Natural killer cell treated with Interleukin-12 subunit alpha and Interleukin-12 subunit beta and Interleukin-15 and Interleukin-18, amount 100 ng/mL, for 72 hours (primary cell): ENCODE measurements around the gene PCDH17. TPM values are rescaled to one million over a fixed set of nuclear protein-coding genes. Genes with fewer than 3 reads are reported as not detected.

Experiments used
- ATAC-seq, 2 donors: fragments of 150-1000 bp; cut with Tn5 transposase in 1 of 2; sonication (Bioruptor Pico), chemical (Tn5 transposase) in 1 of 2; 2 replicates each; pipeline ENCODE4 v1.10.0; 2021
- DNase-seq: peaks from one replicate; pipeline ENCODE4 v3.0.0; 2022; ENCODE audit warnings: low spot score
- H3K27ac Mint-ChIP-seq, 2 donors: 1 replicate in 1 of 2; 2 replicates in 1 of 2; pipeline ENCODE4 v1.8.0; 2022; ENCODE audit warnings: mixed read lengths in 2 of 2, mild to moderate bottlenecking in 1 of 2, moderate library complexity in 1 of 2
- H3K27me3 Mint-ChIP-seq, 2 donors: 1 replicate in 1 of 2; 2 replicates in 1 of 2; pipeline ENCODE4 v1.8.0; 2022; ENCODE audit warnings: mixed read lengths in 2 of 2
- H3K36me3 Mint-ChIP-seq: one replicate; pipeline ENCODE4 v1.8.0; 2022; ENCODE audit warnings: mixed read lengths
- H3K4me1 Mint-ChIP-seq, 2 donors: 1 replicate in 1 of 2; 2 replicates in 1 of 2; pipeline ENCODE4 v1.8.0; 2022; ENCODE audit warnings: low read depth in 2 of 2, mixed read lengths in 2 of 2, mild to moderate bottlenecking in 1 of 2
- H3K4me3 Mint-ChIP-seq: one replicate; pipeline ENCODE4 v1.8.0; 2022; ENCODE audit warnings: mixed read lengths
- H3K9me3 Mint-ChIP-seq: 2 replicates; pipeline ENCODE4 v1.8.0; 2022; ENCODE audit warnings: mixed read lengths
- total RNA-seq, 2 donors: library from RNA; stranded (reverse); gene quantifications; one replicate each; pipeline ENCODE4 v1.2.3, GENCODE V29; 2022

PCDH17 gene
- not detected for total RNA-seq

GRCh38 chr13:57631596-57632275, at the start of gene PCDH17:
Gene PCDH17, plus strand, starts transcription at chr13:57631744. Its CDS starts 803 bp downstream, at chr13:57632547.
- no peaks in the 10 kb centered on the region for H3K9me3 Mint-ChIP-seq
- peaks cover 37 to 38% of the 10 kb centered on the region in 2 donors for H3K27me3 Mint-ChIP-seq
- ATAC-seq, result no peak
- peaks cover 10% of the 10 kb centered on the region for H3K36me3 Mint-ChIP-seq
- peak within 1 kb of the TSS; percentile 37 for H3K4me3 Mint-ChIP-seq
- peaks cover 0 to 4% of the 10 kb centered on the region in 2 donors for H3K4me1 Mint-ChIP-seq
- no peak for DNase-seq
- H3K27ac Mint-ChIP-seq, result no peak within 1 kb of the TSS

- Mint-ChIP-seq H3K36me3 (no peaks in the 10 kb centered on the region), H3K27me3 (no peaks in the 10 kb centered on the region), H3K4me3 (no peak overlapping the region), H3K27ac (no peak overlapping the region), H3K9me3 (peaks cover 34% of the 10 kb centered on the region), H3K4me1 (no peaks in the 10 kb centered on the region)
- DNase-seq (no peak), ATAC-seq (no peak)
Observed at GRCh38 chr13:57582032-57582431, 49.5 kb upstream of the PCDH17 start.

GRCh38 chr13:57583529-57583928, 48.0 kb upstream of the PCDH17 start:
- Mint-ChIP-seq H3K36me3 (no peaks in the 10 kb centered on the region), H3K27me3 (no peaks in the 10 kb centered on the region), H3K4me3 (no peak overlapping the region), H3K4me1 (no peaks in the 10 kb centered on the region), H3K9me3 (peaks cover 23% of the 10 kb centered on the region), H3K27ac (no peak overlapping the region)
- no peak for DNase-seq
- ATAC-seq, result no peak

GRCh38 chr13:57588639-57589038, 42.9 kb upstream of the PCDH17 start:
- no peaks in the 10 kb centered on the region for H3K27me3 Mint-ChIP-seq
- H3K36me3 Mint-ChIP-seq, result no peaks in the 10 kb centered on the region
- ATAC-seq (no peak), DNase-seq (no peak)
- H3K4me1 Mint-ChIP-seq, result no peaks in the 10 kb centered on the region
- H3K4me3 Mint-ChIP-seq, result no peak overlapping the region
- no peak overlapping the region for H3K27ac Mint-ChIP-seq
- H3K9me3 Mint-ChIP-seq, result peaks cover 8% of the 10 kb centered on the region

- no peaks in the 10 kb centered on the region for H3K27me3 Mint-ChIP-seq
- peaks cover 7% of the 10 kb centered on the region for H3K36me3 Mint-ChIP-seq
- no peaks in the 10 kb centered on the region for H3K4me1 Mint-ChIP-seq
- no peak overlapping the region for H3K27ac Mint-ChIP-seq
- H3K4me3 Mint-ChIP-seq, result no peak overlapping the region
- peaks cover 13% of the 10 kb centered on the region for H3K9me3 Mint-ChIP-seq
- no peak for ATAC-seq
- DNase-seq, result no peak
Observed at GRCh38 chr13:57595775-57596174, 35.8 kb upstream of the PCDH17 start.

- DNase-seq, result no peak
- no peak for ATAC-seq
- Mint-ChIP-seq H3K27me3 (no peaks in the 10 kb centered on the region), H3K4me3 (no peak overlapping the region), H3K4me1 (no peaks in the 10 kb centered on the region), H3K36me3 (peaks cover 7% of the 10 kb centered on the region), H3K9me3 (peaks cover 6% of the 10 kb centered on the region), H3K27ac (no peak overlapping the region)
Observed at GRCh38 chr13:57601536-57601935, 30.0 kb upstream of the PCDH17 start.

GRCh38 chr13:57604442-57604841, 27.1 kb upstream of the PCDH17 start:
- Mint-ChIP-seq H3K4me3 (no peak overlapping the region), H3K9me3 (no peaks in the 10 kb centered on the region), H3K4me1 (no peaks in the 10 kb centered on the region), H3K27ac (no peak overlapping the region), H3K27me3 (no peaks in the 10 kb centered on the region), H3K36me3 (no peaks in the 10 kb centered on the region)
- no peak for ATAC-seq
- no peak for DNase-seq

GRCh38 chr13:57611969-57612368, 19.6 kb upstream of the PCDH17 start:
- H3K9me3 Mint-ChIP-seq, result no peaks in the 10 kb centered on the region
- H3K4me1 Mint-ChIP-seq, result no peaks in the 10 kb centered on the region
- DNase-seq, result no peak
- no peak for ATAC-seq
- no peaks in the 10 kb centered on the region for H3K36me3 Mint-ChIP-seq
- no peaks in the 10 kb centered on the region for H3K27me3 Mint-ChIP-seq
- no peak overlapping the region for H3K27ac Mint-ChIP-seq
- no peak overlapping the region for H3K4me3 Mint-ChIP-seq

- H3K4me1 Mint-ChIP-seq, result no peaks in the 10 kb centered on the region
- no peak overlapping the region for H3K27ac Mint-ChIP-seq
- no peaks in the 10 kb centered on the region for H3K27me3 Mint-ChIP-seq
- no peaks in the 10 kb centered on the region for H3K36me3 Mint-ChIP-seq
- DNase-seq (no peak), ATAC-seq (no peak)
- H3K9me3 Mint-ChIP-seq, result peaks cover 2% of the 10 kb centered on the region
- H3K4me3 Mint-ChIP-seq, result no peak overlapping the region
Observed at GRCh38 chr13:57612568-57612967, 19.0 kb upstream of the PCDH17 start.

GRCh38 chr13:57624565-57625435, 6.7 kb upstream of the PCDH17 start:
- Mint-ChIP-seq H3K27ac (no peak overlapping the region), H3K9me3 (no peaks in the 10 kb centered on the region), H3K4me1 (peaks cover 0 to 4% of the 10 kb centered on the region in 2 donors), H3K27me3 (peaks cover 13 to 19% of the 10 kb centered on the region in 2 donors), H3K36me3 (peaks cover 10% of the 10 kb centered on the region), H3K4me3 (no peak overlapping the region)
- ATAC-seq (no peak), DNase-seq (no peak)

- H3K27ac Mint-ChIP-seq, result no peak overlapping the region
- H3K4me3 Mint-ChIP-seq, result no peak overlapping the region
- H3K4me1 Mint-ChIP-seq, result peaks cover 0 to 4% of the 10 kb centered on the region in 2 donors
- peaks cover 32 to 38% of the 10 kb centered on the region in 2 donors for H3K27me3 Mint-ChIP-seq
- H3K9me3 Mint-ChIP-seq, result no peaks in the 10 kb centered on the region
- ATAC-seq (no peak), DNase-seq (no peak)
- H3K36me3 Mint-ChIP-seq, result peaks cover 10% of the 10 kb centered on the region
Observed at GRCh38 chr13:57627663-57628062, 3.9 kb upstream of the PCDH17 start.

GRCh38 chr13:57629391-57629804, 2.1 kb upstream of the PCDH17 start:
- no peak overlapping the region for H3K27ac Mint-ChIP-seq
- no peak for ATAC-seq
- H3K4me3 Mint-ChIP-seq, result no peak overlapping the region
- H3K27me3 Mint-ChIP-seq, result peaks cover 35 to 38% of the 10 kb centered on the region in 2 donors
- H3K36me3 Mint-ChIP-seq, result peaks cover 10% of the 10 kb centered on the region
- no peak for DNase-seq
- no peaks in the 10 kb centered on the region for H3K9me3 Mint-ChIP-seq
- H3K4me1 Mint-ChIP-seq, result peaks cover 0 to 4% of the 10 kb centered on the region in 2 donors

- peaks cover 37 to 38% of the 10 kb centered on the region in 2 donors for H3K27me3 Mint-ChIP-seq
- ATAC-seq, result peak in 1 of 2 donors; percentile 64
- peaks cover 10% of the 10 kb centered on the region for H3K36me3 Mint-ChIP-seq
- peak; percentile 61 for DNase-seq
- H3K27ac Mint-ChIP-seq, result no peak overlapping the region
- H3K9me3 Mint-ChIP-seq, result no peaks in the 10 kb centered on the region
- peaks cover 0 to 4% of the 10 kb centered on the region in 2 donors for H3K4me1 Mint-ChIP-seq
- peak overlapping the region; percentile 32 for H3K4me3 Mint-ChIP-seq
Observed at GRCh38 chr13:57629821-57630235, 1.7 kb upstream of the PCDH17 start.
